DND-41 (cell line): ENCODE results near the gene LDHAL6B.

Experiments used
- ATAC-seq: fragments of 200-7000 bp; cut with Tn5 transposase; 3 replicates; pipeline ENCODE4 v1.9.1; 2021; ENCODE audit warnings: low read depth; ENCODE audit not compliant: insufficient read depth
- DNase-seq: peaks from one replicate; pipeline ENCODE4 v3.0.0-alpha.2; 2020
- H2AFZ ChIP-seq: 2 replicates; pipeline ENCODE4 v1.6.0; 2012; ENCODE audit warnings: low read depth, low read length
- H3K27ac ChIP-seq: 2 replicates; pipeline ENCODE4 v1.5.1; 2012; ENCODE audit warnings: low read length, inconsistent platforms
- H3K27me3 ChIP-seq: fragments of 200-600 bp; sonication (generic); 2 replicates; pipeline ENCODE4 v1.6.0; 2012; ENCODE audit warnings: low read length, mild to moderate bottlenecking, inconsistent platforms; ENCODE audit not compliant: insufficient read depth, poor library complexity
- H3K36me3 ChIP-seq: 2 replicates; pipeline ENCODE4 v1.5.1; 2012; ENCODE audit warnings: low read length, inconsistent platforms; ENCODE audit not compliant: insufficient read depth
- H3K4me1 ChIP-seq: 2 replicates; pipeline ENCODE4 v1.5.1; 2012; ENCODE audit warnings: mild to moderate bottlenecking, low read length; ENCODE audit not compliant: insufficient read depth
- H3K4me2 ChIP-seq: 2 replicates; pipeline ENCODE4 v1.6.0; 2012; ENCODE audit warnings: mild to moderate bottlenecking, moderate library complexity, low read length, inconsistent platforms; ENCODE audit not compliant: insufficient read depth
- H3K4me3 ChIP-seq, 2 experiments: fragments of 200-600 bp in 1 of 2; shearing (Covaris generic) in 1 of 2; 2 replicates each; pipeline ENCODE4 v1.5.1; 2012 to 2016; ENCODE audit warnings: inconsistent platforms in 2 of 2, low read length in 2 of 2, mild to moderate bottlenecking in 2 of 2, low read depth in 1 of 2, moderate library complexity in 1 of 2
- H3K79me2 ChIP-seq: 2 replicates; pipeline ENCODE4 v1.6.0; 2012; ENCODE audit warnings: low read length, inconsistent platforms; ENCODE audit not compliant: insufficient read depth
- H3K9ac ChIP-seq: 2 replicates; pipeline ENCODE4 v1.6.0; 2012; ENCODE audit warnings: low read depth, mild to moderate bottlenecking, inconsistent platforms, low read length, moderate library complexity
- H3K9me3 ChIP-seq: 2 replicates; pipeline ENCODE4 v1.5.1; 2012; ENCODE audit warnings: low read length, moderate library complexity, mild to moderate bottlenecking, inconsistent platforms; ENCODE audit not compliant: insufficient read depth, severe bottlenecking
- H4K20me1 ChIP-seq: 2 replicates; pipeline ENCODE4 v1.6.0; 2012; ENCODE audit warnings: low read length; ENCODE audit not compliant: insufficient read depth
- EZH2 ChIP-seq: IDR thresholded peaks from 3 replicates; pipeline ENCODE4 v1.6.1; 2012; ENCODE audit warnings: borderline replicate concordance, low read depth, mild to moderate bottlenecking, moderate library complexity, low read length, inconsistent platforms; ENCODE audit not compliant: severe bottlenecking
- TF ChIP-seq, protein P1 (sequence below): IDR thresholded peaks from 2 replicates; pipeline ENCODE4 v1.5.1; 2012; ENCODE audit warnings: borderline replicate concordance, low read length, moderate library complexity, mild to moderate bottlenecking; ENCODE audit not compliant: poor library complexity, severe bottlenecking; ENCODE audit errors: extremely low read depth

LDHAL6B gene

DNA sequence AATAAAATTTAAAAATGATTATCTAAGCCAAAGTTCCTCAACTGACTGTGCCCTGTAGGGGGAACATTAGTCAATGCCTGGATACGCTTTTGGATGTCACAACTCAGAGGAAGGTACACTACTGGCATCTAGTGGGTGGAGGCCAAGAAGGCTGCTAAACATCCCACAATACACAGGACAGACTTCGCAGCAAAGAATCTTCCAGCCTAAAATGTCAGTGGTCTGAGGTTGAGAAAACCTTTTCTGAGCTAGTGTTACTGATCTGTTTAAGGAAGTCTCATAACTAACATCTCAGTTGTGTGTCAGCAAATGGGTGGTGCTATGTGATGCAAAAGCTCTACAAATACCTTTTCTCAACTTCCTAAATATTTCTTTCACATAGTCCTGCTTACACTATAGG is 20.9 kb upstream of the LDHAL6B start:
- H3K9ac ChIP-seq: no peak overlapping the region

DNA sequence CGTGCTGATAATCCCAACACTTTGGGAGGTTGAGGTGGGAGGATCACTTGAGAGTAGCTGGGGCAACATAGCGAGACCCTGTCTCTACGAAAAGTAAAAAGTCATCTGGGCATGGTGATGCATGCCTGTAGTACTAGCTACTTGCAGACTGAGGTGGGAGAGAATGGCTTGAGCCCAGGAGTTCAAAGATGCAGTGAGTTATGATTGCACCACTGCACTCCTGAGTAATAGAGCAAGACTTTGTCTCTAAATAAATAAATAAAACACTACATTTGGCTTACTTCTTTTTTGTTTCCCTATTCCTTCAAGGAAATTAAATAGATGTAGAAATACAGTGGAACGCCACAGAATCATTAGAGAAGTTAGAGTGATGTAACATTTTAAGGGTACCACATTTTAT is 20.1 kb upstream of the LDHAL6B start:
- H3K27me3 ChIP-seq: peaks cover 5% of the 10 kb centered on the region
- H3K79me2 ChIP-seq: no peaks in the 10 kb centered on the region
- no peaks in the 10 kb centered on the region for H3K36me3 ChIP-seq
- no peaks in the 10 kb centered on the region for H3K4me1 ChIP-seq
- no peak overlapping the region for H3K27ac ChIP-seq
- TF ChIP-seq, protein P1, sequence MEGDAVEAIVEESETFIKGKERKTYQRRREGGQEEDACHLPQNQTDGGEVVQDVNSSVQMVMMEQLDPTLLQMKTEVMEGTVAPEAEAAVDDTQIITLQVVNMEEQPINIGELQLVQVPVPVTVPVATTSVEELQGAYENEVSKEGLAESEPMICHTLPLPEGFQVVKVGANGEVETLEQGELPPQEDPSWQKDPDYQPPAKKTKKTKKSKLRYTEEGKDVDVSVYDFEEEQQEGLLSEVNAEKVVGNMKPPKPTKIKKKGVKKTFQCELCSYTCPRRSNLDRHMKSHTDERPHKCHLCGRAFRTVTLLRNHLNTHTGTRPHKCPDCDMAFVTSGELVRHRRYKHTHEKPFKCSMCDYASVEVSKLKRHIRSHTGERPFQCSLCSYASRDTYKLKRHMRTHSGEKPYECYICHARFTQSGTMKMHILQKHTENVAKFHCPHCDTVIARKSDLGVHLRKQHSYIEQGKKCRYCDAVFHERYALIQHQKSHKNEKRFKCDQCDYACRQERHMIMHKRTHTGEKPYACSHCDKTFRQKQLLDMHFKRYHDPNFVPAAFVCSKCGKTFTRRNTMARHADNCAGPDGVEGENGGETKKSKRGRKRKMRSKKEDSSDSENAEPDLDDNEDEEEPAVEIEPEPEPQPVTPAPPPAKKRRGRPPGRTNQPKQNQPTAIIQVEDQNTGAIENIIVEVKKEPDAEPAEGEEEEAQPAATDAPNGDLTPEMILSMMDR: no peak
- no peak for TF ChIP-seq EZH2
- peaks cover 7% of the 10 kb centered on the region for H3K9me3 ChIP-seq
- DNase-seq (no peak), ATAC-seq (no peak)
- no peaks in the 10 kb centered on the region for H4K20me1 ChIP-seq
- no peak overlapping the region for H2AFZ ChIP-seq
- no peak overlapping the region for H3K4me3 ChIP-seq
- no peak overlapping the region for H3K9ac ChIP-seq
- H3K4me2 ChIP-seq: no peak overlapping the region

More for the DNA sequence above, 20.9 kb upstream of the LDHAL6B start:
- H3K27ac ChIP-seq: no peak overlapping the region
- no peak overlapping the region for H3K4me2 ChIP-seq
- TF ChIP-seq, protein P1: peak; percentile 32
- no peak for TF ChIP-seq EZH2
- no peak for DNase-seq
- no peak for ATAC-seq
- peaks cover 5% of the 10 kb centered on the region for H3K27me3 ChIP-seq
- no peaks in the 10 kb centered on the region for H3K36me3 ChIP-seq
- no peak overlapping the region for H2AFZ ChIP-seq
- H3K79me2 ChIP-seq: no peaks in the 10 kb centered on the region
- H3K9me3 ChIP-seq: peaks cover 7% of the 10 kb centered on the region
- no peak overlapping the region for H3K4me3 ChIP-seq
- H3K4me1 ChIP-seq: no peaks in the 10 kb centered on the region
- H4K20me1 ChIP-seq: no peaks in the 10 kb centered on the region

DNA sequence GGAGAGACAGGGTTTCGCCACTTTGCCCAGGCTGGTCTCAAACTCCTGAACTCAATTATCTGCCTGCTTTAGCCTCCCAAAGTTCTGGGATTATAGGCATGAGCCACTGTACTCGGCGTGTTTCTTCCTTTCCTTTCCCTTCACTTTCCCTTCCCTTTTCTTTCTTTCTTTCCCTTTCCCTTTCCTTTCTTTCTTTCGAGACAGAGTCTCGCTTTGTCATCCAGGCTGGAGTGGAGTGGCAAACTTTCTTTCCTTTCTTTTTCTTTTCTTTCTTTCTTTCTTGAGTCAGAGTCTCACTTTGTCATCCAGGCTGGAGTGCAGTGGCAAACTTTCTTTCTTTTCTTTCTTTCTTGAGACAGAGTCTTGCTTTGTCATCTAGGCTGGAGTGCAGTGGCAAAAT is 17.4 kb upstream of the LDHAL6B start:
- no peaks in the 10 kb centered on the region for H3K36me3 ChIP-seq

More for the DNA sequence above, 17.4 kb upstream of the LDHAL6B start:
- H3K4me3 ChIP-seq: no peak overlapping the region
- no peaks in the 10 kb centered on the region for H3K9me3 ChIP-seq
- H4K20me1 ChIP-seq: no peaks in the 10 kb centered on the region
- no peak overlapping the region for H3K9ac ChIP-seq
- no peaks in the 10 kb centered on the region for H3K79me2 ChIP-seq
- no peaks in the 10 kb centered on the region for H3K4me1 ChIP-seq
- H3K4me2 ChIP-seq: no peak overlapping the region
- peaks cover 10% of the 10 kb centered on the region for H3K27me3 ChIP-seq
- DNase-seq (no peak), ATAC-seq (no peak)
- no peak overlapping the region for H3K27ac ChIP-seq
- no peak for TF ChIP-seq EZH2
- TF ChIP-seq, protein P1: no peak
- H2AFZ ChIP-seq: no peak overlapping the region
